Stimulated activated CD4-positive, alpha-beta T cell treated with anti-CD3 and anti-CD28 coated beads, Interleukin-12 subunit alpha, Interleukin-12 subunit beta, amount 100 ng/mL, for 48 hours (primary cell): ENCODE results near the gene RNF215.

ENCODE experiments used
- DNase-seq, 3 donors: peaks; one replicate each; pipeline ENCODE4 v3.0.0-alpha.2; 2020; ENCODE audit warnings: low read depth in 2 of 3, low spot score in 1 of 3

The RNF215 gene

DNA sequence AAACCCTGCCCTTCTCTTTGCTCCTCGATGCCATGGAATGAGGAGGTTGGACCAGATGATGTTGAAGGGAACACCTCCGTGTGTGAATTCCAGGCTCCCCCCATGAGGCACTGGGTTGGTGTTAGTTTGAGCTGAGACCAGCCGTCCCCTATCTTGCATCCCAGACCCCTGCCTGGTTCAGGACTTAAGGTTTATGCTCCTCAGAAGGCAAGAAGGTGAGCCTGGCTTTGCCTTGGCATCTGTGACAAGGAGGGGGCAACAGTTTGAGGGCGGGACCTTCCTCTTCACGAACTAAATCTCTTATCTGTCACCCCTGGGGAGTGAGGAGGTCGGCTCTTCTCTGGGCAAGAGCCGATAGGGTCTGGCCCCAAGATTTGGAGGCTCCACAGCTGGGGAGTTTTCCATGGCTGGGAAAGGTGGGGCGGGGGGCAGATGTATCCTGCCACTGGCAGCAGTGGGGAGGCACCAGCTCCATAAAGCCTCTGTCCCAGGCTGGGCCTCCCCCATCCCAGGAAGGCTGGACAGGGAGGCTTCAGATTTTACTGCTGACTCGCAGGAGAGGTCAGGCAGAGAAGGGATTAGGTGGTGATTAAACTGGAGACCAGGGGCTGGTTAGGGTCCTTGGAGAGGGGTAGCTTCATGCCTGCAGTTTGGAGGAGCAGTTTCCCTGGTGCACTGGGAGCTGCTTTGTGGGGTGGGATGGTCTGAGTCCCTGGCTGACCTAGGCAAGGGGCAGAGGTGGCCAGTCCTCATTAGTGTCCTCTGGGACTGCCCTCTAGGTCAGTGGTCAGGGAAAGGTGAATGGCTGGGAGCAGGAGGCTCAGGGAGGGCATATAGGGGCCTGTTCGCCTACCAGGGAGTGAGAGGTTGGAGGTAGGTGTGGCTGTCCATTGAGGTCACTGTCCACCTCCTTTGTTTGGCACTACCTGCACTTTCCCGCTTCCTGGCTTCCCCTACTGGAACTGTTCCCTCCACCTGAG is 10.7 kb upstream of the RNF215 start:
- no peak for DNase-seq

DNA sequence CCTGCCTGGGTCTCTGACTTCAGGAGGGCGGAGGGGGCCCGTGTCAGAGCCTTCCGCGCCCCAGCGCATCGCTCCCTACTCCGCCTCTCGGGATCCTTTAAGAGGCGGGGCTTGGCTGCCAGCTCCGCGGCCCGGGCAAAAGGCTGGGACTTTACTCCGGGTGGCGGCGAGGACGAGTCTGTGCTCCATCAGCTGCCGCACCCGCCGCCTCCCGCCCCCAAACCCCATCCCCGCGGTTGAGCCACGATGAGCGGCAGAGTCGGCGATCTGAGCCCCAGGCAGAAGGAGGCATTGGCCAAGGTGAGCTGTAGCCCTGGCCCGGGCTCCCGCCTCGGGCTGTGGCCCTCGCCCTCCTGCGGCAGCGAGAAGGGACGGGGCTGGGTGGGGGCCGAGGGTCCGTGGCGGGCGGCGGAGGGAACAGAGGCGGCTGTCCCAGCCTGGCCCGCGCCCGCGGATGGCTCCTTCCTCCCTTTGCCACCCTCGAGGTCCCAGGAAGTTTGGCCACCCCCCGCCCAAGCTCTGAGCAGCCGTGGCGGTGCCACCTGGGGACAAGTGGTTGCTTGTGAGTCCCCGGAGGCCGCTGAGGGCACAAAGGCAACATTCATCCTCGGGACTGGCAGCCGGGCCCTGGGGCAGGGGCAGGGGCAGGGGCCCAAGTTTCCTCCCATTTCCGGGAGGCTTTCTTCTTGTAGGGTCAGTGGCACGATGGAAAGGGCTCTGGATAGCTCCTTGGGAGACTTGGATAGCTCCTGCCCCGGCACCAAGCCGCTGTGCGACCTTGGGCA is 9.9 kb upstream of the RNF215 start, which contains the start of gene SEC14L2:
SEC14L2 (plus strand) TSS at position 148 of the 785 bp plus-strand sequence; CDS start at position 247, 99 bp downstream.
- DNase-seq: peak; percentile 39 to 62 (median 53)

DNA sequence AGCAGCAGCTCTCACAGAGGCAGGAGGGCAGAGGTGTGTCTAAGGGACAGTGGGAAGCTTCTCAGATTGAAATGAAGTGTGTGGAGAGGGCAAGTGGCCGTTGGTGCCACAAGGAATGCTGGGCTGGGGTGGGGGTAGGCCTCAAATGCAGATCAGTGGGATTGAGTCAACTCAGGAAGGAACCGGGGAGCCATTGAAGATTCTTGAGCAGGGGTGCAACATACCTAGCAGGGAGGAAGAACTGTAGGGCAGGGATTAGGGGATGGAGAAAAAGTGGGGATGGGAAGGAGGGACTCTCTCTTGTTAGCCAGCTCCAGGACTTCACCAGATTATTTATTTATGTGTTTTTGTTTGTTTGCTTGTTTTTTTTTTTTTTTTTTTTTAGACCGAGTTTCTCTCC is 6.7 kb upstream of the RNF215 start:
- no peak for DNase-seq

DNA sequence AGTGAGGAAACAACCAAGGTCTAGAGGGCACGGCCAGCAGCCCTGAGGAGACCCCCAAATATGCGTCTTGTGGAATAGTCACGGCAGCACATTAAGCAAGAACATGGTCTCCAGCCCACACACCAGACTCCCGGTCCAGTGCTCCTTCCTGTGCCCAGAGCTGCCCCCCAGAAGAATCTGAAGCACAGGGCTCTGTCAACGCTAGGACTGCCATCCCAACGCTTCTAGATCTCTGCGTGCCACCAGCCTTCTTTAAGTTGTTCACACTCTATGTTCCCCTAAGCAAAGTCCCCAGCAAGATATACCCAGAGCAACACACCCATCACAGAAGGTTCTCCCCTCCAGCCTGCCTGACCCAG is 6.1 kb upstream of the RNF215 start:
- no peak for DNase-seq

DNA sequence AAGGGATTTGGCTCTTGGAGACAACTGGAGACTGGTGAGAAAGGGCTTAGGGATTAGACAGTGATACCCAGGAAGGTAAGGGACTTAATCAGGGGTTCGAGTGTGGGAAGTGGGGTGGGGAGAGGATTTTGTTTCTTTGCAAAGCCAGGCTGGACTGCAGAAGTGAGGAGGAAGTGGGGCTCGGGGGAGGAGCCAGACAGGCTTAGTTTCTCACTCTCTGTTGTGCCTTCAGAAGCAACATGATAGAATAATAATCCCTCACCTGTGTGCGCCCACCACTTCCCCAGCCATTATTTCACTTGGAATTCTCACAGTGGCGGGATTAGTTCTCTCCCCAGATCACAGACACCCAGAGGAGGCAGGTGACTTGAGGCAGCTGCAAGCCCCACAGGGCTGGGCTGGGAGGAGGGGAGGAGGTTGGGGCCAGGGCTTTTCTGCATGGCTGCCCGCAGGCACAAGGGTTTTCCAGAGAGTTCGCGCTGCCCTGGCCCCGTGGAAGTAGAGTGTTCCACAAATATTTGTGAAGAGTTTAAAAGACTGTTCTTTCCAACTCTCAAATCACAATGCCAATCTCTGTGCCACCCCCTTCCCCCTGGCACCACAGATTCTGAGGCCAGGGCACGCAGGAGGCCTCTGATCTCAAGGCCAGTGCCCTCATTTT is 5.6 kb upstream of the RNF215 start:
- DNase-seq: no peak

DNA sequence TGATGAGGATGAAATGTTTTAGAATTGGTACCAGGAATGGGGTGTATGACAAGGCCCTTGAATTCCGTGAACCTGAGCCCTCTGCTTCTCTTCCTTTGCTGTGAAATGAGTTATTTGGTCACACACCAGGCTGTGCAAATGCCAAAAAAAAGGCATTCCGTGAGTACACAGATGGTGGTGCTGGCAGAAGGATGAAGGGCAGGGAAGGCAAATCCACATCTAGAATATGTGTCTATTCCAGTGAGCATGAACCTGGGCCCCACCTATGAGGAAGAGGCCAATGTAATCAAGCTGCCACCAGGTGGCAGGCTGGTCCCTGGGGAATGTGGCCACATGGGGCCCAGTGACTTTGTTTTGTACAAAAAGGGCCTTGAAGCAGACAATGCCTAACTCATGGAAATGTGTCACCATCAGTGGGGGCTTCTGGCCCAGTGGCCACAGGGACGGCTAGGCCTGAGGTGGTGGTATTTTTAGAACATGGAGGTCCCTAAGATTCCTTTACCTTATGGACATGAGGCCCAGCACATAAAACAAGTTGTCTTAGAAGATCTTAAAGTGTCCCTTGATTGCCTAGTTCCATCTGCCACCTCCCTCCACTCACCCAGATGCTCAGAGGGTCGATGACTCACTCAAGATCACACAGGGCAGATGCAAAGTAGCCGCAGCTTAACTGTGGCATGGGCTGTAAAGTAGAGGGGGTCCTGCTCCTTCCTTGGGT is 3.9 kb upstream of the RNF215 start:
- DNase-seq: peak; percentile 65 to 76 (median 74)

DNA sequence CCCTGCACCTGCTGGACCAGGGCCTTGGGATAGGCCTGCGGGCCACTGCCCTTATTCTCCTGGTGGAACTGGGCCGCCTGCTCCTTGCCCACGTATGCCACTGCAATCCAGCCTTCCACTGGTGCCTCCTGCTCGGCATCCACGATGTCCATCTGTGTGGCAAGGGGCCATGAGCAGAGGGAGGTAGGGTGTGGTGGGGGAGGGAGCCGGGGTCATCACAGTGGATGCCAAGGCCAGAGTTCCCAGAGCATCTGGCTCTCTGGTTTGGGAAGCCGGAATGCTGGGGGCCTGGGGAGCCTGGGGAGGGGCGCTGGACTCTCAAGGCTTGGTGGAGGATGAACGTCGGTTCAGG is 627 bp downstream of the RNF215 start:
- no peak for DNase-seq

DNA sequence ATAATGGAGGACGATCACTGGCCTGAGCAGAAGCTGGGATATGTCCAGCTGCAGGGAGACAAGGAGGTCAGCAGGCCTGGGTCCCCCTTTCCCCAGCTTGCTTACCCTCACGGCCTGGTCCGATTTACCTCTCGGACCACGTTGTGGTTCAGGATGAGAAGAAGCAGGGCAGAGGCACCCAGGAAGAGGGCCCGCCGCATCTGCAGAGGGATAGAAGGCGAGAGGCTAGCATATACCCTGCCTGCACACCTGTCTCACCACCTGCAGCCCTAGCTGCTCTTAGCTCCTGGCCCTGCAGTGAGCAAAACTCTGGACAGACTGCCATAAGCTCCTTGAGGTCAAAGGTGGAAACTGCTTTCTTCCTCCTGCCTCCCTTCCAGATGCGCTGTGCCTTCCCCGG is 1.3 kb downstream of the RNF215 start:
- DNase-seq: no peak

DNA sequence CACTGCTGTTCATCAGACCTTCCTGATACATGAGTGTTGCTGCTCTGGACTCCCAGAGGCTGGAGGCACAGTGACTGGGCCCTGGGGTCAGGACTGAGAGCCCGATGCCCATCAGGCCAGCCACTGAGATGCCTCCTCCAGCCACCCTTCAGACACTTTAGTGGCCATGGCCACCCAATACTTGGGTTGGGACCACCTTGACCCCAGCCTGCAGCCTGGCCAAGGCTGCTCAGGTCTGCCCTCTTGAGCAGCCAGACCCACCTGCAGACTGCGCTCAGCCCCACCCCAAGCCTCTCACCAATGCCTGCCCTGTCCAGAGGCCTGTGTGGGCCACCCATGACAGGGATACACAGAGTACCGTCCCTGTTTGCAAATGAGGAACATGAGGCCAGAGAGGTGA is 4.2 kb downstream of the RNF215 start:
- DNase-seq: no peak

DNA sequence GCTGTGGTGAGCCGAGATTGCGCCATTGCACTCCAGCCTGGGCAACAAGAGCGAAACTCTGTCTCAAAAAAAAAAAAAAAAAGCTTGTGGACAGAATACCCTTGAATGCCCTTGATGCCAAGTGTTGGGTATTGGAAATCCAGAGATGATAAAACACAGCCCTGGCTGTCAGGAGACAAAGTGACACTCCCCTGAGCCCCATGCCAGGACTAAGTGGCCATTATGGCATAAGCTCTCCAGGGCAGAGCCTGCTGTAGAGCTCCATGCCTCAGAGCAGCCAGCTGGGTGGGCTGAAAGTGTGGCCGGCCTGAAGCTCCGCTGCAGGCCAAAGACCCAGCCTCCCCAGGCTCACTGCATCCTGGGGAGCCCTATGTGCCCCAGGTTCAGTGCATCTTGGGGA is 4.9 kb downstream of the RNF215 start:
- no peak for DNase-seq

DNA sequence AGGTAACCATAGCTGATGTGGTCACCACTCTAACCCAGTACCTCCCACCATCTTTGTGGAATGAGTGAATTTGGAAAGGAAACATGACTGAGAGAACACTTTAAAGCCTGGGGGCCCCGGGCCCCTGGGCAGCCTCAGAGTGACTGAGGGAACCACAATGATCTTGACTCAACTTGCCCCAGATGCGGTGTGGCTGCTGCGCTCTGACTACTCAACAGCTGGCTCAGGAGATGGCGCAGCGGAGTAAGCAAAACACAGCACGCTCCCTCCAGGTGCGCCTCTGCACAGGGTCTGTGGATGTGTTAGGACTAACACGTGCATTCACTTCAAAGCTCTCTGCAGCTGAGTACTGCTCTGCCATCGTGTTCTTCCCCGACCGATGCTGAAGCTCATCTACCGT is 5.9 kb downstream of the RNF215 start:
- peak in 1 of 3 donors; percentile 25 for DNase-seq

DNA sequence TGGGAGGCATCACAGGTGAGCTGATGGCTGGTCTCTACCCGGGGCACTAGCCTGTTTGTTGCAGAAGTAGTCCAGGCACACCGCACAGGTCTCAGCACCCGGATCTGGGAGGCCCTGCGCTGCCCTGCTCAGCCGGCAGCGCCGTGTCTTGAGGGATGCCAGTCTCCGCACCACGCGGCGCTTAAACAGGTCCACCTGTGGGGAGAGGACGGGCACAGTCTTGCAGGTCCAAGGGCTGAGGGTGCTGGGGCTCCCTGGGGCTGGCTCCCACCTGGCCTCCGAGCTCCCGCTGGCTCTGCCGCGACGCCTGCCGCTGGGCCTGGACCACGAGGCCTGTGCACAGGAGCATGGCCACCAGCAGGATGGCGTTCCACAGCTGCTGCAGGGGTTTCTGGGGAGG is 7.2 kb downstream of the RNF215 start:
- no peak for DNase-seq

DNA sequence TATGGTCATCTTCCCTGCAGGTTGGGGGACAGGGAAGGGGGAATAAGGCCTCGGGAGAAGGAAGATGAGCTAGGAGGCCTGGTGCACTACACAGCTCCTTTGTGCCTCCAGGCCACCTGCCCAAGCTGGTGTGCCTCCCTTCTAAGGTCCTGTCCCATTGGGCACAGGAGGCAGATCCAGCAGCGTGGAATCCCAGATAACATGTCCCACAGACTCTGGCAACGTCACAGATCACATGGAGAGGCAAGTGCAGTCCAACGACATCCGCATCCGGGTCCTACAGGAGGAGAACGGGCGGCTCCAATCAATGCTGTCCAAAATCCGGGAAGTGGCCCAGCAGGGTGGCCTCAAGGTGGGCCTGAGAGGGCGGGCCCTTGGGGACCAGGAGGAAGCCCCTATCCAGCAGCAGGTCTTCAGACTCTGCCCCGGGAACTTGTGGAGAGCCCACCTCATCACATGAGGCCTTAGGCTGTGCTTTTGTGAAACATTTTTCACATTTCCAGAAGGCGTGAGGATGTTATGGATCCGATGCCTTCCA is 11.8 kb downstream of the RNF215 start:
- no peak for DNase-seq

DNA sequence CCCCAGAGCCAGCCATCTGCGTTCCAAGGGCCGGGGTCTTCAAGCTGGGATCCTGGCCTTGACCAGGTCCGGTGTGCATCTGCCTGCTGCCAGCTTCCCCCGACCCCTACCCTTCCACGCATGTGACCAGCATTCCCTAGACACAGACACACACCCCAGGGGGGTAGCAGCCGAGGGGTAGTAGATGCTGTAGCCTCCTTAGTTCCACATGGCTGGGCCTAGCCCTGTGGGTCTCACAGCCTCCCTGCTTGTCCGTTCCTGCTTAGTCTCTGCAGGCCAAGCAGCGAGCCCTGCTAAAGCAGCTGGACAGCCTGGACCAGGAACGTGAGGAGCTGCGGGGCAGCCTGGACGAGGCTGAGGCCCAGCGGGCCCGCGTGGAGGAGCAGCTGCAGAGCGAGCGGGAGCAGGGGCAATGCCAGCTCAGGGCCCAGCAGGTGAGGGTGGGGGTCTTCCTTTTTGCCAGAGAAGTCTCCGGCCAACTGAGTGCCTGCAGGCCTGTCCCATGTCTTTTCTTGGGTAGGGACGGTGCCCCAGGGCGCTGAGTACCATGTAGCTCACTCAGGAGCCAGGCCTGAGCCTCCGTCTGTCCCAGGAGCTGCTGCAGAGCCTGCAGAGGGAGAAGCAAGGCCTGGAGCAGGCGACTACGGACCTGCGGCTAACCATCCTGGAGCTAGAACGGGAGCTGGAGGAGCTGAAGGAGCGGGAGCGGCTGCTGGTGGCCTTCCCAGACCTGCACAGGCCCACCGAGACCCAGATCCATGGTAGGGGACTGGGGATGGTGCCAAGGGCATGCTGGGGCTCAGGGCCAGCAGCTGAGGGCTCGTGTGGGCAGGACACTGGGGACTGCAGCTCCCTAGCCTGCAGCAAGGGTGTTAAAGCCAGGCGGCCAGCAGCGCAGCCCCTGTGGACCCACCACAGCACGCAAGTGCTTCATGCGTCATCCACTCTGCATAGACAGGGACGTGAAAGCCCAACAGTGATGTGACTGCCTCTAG is 13.6 kb downstream of the RNF215 start:
- DNase-seq: no peak

DNA sequence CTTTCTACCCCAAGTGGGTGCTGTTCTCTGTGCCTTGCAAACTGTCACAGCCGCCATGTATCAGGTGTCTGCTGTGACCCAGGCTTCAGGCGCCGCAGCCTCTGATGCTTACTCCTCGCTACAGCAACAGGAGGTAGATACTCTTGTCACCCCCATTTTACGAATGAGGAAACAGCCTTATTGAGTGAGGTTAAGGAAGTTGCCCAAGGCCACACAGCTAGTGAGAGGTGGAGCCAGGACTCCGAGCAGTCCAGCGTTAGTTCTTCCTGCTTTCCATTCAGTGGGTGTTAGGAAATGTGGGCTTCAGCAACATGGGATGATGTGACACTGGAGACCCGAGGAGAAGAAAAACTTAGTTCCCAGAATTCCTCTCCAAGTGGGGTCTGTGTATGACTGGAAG is 14.3 kb downstream of the RNF215 start:
- no peak for DNase-seq

DNA sequence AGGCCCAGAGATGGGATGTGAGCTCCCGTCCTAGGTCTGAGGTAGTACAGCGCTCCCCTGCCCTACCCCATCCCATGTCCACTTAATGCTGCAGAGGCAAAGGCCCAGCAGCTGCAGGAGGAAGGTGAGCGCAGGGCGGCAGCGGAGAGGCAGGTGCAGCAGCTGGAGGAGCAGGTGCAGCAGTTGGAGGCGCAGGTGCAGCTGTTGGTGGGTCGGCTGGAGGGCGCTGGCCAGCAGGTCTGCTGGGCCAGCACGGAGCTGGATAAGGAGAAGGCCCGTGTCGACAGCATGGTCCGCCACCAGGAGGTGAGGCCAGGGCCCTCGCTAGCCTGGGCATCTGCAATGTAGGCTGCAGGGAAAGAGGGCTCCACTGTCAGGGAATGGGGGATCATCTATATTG is 15.2 kb downstream of the RNF215 start:
- no peak for DNase-seq

DNA sequence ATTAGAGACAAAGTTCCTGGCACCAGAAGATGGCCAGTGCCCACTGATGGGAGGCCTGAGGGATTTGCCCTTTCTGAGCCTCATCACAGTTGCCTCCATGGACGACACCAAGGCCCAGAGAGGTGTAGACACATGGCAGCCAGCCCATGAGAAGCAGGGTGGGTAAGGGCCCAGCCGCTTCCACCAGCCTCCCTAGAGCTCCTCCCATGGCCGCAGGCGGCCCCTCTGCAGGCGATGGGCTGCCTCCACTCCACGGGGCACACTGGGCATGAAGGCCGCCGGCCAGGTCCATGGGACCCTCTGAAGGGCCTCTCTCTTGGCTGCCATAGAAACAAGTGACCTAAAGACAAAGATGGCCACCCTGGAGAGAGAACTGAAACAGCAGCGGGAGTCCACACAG is 15.9 kb downstream of the RNF215 start:
- DNase-seq: no peak

DNA sequence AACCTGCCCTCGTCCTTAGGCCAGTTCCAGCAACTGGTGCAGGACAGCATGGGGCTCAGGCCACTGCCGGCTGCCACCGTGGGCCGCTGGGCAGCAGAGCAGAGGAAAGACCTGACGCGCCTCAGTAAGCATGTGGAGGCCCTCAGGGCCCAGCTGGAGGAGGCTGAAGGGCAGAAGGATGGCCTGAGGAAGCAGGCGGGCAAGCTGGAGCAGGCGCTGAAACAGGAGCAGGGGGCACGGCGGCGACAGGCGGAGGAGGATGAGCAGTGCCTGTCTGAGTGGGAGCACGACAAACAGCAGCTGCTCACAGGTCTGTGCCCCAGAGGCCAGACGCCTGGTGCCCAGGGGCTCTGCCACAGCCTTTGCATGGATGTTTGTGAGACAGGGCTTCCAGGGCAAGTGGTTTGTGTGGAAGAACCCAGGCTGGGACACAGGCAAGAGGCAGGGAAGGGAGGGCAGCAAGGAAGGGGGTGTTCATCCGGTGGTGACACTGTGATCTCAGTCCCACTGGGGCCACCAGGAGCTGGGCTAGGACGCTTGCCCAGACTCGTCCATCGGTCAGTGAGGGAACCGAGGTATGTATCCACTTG is 16.5 kb downstream of the RNF215 start:
- no peak for DNase-seq

DNA sequence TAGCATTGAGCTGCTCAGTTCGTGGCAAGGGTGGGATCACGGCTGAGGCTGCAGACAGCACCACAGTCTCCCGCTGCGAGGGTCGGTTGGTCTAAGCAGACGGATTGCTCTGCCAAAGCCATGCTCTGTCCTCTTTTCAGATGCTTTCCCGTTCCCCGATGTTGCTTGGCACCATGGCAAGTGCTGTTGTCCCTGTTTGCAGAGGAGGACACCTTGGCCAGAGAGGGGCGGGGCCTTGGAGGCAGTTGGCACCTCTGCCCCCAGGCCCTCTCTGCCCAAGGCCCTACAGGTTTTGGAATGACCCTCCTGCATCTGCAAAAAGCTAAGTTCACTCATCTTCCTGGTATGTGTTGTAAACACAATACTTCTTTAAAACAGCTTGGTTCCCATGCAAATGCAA is 18.8 kb downstream of the RNF215 start:
- no peak for DNase-seq
